K562 (cell line): ENCODE results near the gene FOXD3. TPM values are rescaled to one million over a fixed set of nuclear protein-coding genes. Genes with fewer than 3 reads are reported as not detected.

Source experiments
- EHMT2 ChIP-seq: fragments of 450-650 bp; IDR thresholded peaks from 2 replicates; pipeline ENCODE4 v1.6.1; 2018; ENCODE audit warnings: antibody characterized with exemption
- FOXM1 ChIP-seq, 2 experiments: fragments of 450-650 bp in 1 of 2; sonication (generic) in 1 of 2; formaldehyde crosslinking in 1 of 2; IDR thresholded peaks; 2 replicates each; pipeline versions ENCODE4 v1.6.1 to v1.9.0; 2017 to 2022; ENCODE audit warnings: low read depth in 2 of 2, mild to moderate bottlenecking in 2 of 2, missing genetic modification reagents in 1 of 2, moderate library complexity in 1 of 2
- MITF ChIP-seq: IDR thresholded peaks from 2 replicates; pipeline ENCODE4 v1.6.1; 2014; ENCODE audit warnings: antibody characterized with exemption
- MLLT1 ChIP-seq, 2 experiments: fragments of 450-650 bp; IDR thresholded peaks; 2 replicates each; pipeline ENCODE4 v1.6.1; 2016
- PURB ChIP-seq: sonication (generic); formaldehyde crosslinking; IDR thresholded peaks from 2 replicates; pipeline ENCODE4 v1.9.0; 2021; ENCODE audit warnings: low read depth, mild to moderate bottlenecking, missing genetic modification reagents
- SMARCA5 ChIP-seq: fragments of 450-650 bp; IDR thresholded peaks from 2 replicates; pipeline ENCODE4 v1.6.1; 2016
- SMC3 ChIP-seq: conservative IDR thresholded peaks from 2 replicates; pipeline ENCODE4 v1.6.1; 2011; ENCODE audit warnings: low read depth, low read length, improper control_type of control experiment; ENCODE audit not compliant: insufficient read depth
- U2AF2 ChIP-seq: fragments of 200-400 bp; formaldehyde crosslinking; optimal IDR thresholded peaks from 2 replicates; pipeline ENCODE3; 2017; ENCODE audit warnings: low read depth, mild to moderate bottlenecking, low read length
- ZHX1 ChIP-seq: fragments of 150-350 bp; conservative IDR thresholded peaks from 2 replicates; pipeline ENCODE4 v1.6.1; 2014; ENCODE audit warnings: low read length
- ZNF311 ChIP-seq: fragments of 250-450 bp; sonication (Bioruptor Pico); IDR thresholded peaks from 2 replicates; pipeline ENCODE4 v1.4.0; 2020; ENCODE audit warnings: mild to moderate bottlenecking, moderate library complexity
- ZNF79 ChIP-seq: fragments of 250-450 bp; sonication (Bioruptor Pico); IDR thresholded peaks from 2 replicates; pipeline ENCODE4 v1.4.0; 2020; ENCODE audit warnings: low read depth, mild to moderate bottlenecking, moderate library complexity
- polyA plus RNA-seq, 8 experiments: library from polyadenylated mRNA; depleted of rRNA in 4 of 8; stranded (reverse) in 5 of 8; unstranded in 3 of 8; fragments of >200 nt; fragmentation: Nextera tagmentation in 2 of 8; fragmentation: Illumina TruSeq in 1 of 8; extraction: Ambion mirVana in 2 of 8; extraction: Trizol in 1 of 8; gene quantifications; 2 replicates each; pipeline versions ENCODE4 v1.2.1 to v1.2.3, GENCODE V29; 2011 to 2014; ENCODE audit warnings: inconsistent platforms in 1 of 8, missing spikeins in 1 of 8
- total RNA-seq, 7 experiments: library from RNA; depleted of rRNA in 6 of 7; stranded (reverse); fragments of >200 nt in 6 of 7; fragmentation: Illumina TruSeq in 2 of 7; extraction: Trizol in 2 of 7; gene quantifications; 2 replicates each; pipeline versions ENCODE4 v1.2.1 to v1.2.3, GENCODE V29; 2011 to 2021; ENCODE audit warnings: low replicate concordance in 1 of 7
- TF ChIP-seq, protein P1 (sequence below): fragments of 450-650 bp; IDR thresholded peaks from 2 replicates; pipeline ENCODE4 v1.6.1; 2017; ENCODE audit warnings: mild to moderate bottlenecking, moderate library complexity
- TF ChIP-seq, protein P2 (sequence below): fragments of 450-650 bp; IDR thresholded peaks from 2 replicates; pipeline ENCODE4 v1.6.1; 2017; ENCODE audit warnings: antibody characterized with exemption
- TF ChIP-seq, protein P3 (sequence below): fragments of 450-650 bp; IDR thresholded peaks from 2 replicates; pipeline ENCODE4 v1.7.1; 2018; ENCODE audit warnings: mild to moderate bottlenecking, low read depth; ENCODE audit not compliant: partially characterized antibody

FOXD3 gene
- total and polyA plus RNA-seq, 9 of the 15 experiments (the other 6 are each of a cell fraction or from before 2014, with no cell fraction given), result 0.06 to 0.45 (median 0.10) TPM; not detected in 2

- TF ChIP-seq ZHX1, result no peak
- TF ChIP-seq MLLT1 (IDR thresholded peaks at IDR 0.05), result peak in 1 of 2 experiments; percentile 54; a peak in 1 of 4 replicates
- TF ChIP-seq, protein P1, sequence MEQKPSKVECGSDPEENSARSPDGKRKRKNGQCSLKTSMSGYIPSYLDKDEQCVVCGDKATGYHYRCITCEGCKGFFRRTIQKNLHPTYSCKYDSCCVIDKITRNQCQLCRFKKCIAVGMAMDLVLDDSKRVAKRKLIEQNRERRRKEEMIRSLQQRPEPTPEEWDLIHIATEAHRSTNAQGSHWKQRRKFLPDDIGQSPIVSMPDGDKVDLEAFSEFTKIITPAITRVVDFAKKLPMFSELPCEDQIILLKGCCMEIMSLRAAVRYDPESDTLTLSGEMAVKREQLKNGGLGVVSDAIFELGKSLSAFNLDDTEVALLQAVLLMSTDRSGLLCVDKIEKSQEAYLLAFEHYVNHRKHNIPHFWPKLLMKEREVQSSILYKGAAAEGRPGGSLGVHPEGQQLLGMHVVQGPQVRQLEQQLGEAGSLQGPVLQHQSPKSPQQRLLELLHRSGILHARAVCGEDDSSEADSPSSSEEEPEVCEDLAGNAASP, result no peak
- TF ChIP-seq PURB (CRISPR knock-in tag), result no peak
- TF ChIP-seq EHMT2, result no peak
- TF ChIP-seq, protein P2, sequence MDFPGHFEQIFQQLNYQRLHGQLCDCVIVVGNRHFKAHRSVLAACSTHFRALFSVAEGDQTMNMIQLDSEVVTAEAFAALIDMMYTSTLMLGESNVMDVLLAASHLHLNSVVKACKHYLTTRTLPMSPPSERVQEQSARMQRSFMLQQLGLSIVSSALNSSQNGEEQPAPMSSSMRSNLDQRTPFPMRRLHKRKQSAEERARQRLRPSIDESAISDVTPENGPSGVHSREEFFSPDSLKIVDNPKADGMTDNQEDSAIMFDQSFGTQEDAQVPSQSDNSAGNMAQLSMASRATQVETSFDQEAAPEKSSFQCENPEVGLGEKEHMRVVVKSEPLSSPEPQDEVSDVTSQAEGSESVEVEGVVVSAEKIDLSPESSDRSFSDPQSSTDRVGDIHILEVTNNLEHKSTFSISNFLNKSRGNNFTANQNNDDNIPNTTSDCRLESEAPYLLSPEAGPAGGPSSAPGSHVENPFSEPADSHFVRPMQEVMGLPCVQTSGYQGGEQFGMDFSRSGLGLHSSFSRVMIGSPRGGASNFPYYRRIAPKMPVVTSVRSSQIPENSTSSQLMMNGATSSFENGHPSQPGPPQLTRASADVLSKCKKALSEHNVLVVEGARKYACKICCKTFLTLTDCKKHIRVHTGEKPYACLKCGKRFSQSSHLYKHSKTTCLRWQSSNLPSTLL, result no peak
- no peak for TF ChIP-seq ZNF311
- no peak for TF ChIP-seq MITF
- TF ChIP-seq FOXM1 (IDR thresholded peaks at IDR 0.05; ENCODE audit: low read depth), result no peak
- TF ChIP-seq FOXM1 (CRISPR knock-in tag; IDR thresholded peaks at IDR 0.05; ENCODE audit: low read depth), result no peak
- TF ChIP-seq SMARCA5, result no peak
- TF ChIP-seq U2AF2, result no peak
- no peak for TF ChIP-seq ZNF79 (CRISPR knock-in tag)
- TF ChIP-seq, protein P3, sequence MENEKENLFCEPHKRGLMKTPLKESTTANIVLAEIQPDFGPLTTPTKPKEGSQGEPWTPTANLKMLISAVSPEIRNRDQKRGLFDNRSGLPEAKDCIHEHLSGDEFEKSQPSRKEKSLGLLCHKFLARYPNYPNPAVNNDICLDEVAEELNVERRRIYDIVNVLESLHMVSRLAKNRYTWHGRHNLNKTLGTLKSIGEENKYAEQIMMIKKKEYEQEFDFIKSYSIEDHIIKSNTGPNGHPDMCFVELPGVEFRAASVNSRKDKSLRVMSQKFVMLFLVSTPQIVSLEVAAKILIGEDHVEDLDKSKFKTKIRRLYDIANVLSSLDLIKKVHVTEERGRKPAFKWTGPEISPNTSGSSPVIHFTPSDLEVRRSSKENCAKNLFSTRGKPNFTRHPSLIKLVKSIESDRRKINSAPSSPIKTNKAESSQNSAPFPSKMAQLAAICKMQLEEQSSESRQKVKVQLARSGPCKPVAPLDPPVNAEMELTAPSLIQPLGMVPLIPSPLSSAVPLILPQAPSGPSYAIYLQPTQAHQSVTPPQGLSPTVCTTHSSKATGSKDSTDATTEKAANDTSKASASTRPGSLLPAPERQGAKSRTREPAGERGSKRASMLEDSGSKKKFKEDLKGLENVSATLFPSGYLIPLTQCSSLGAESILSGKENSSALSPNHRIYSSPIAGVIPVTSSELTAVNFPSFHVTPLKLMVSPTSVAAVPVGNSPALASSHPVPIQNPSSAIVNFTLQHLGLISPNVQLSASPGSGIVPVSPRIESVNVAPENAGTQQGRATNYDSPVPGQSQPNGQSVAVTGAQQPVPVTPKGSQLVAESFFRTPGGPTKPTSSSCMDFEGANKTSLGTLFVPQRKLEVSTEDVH, result no peak
- no peak for TF ChIP-seq SMC3
These were observed 45.1 kb downstream of the FOXD3 start, which contains the start of gene ALG6 (continued) for GRCh38 chr1:63367215-63368103.
